WTC11 (cell line): ENCODE measurements around the gene SLC18A2. TPM values are rescaled to one million over a fixed set of nuclear protein-coding genes. Genes with fewer than 3 reads are reported as not detected.

Experiments
- ATAC-seq: fragments of 200-7000 bp; cut with Tn5 transposase; 2 replicates; pipeline ENCODE4 v1.10.0; 2021; ENCODE audit warnings: mild to moderate bottlenecking, moderate library complexity
- CTCF ChIA-PET: fragments of 300-600 bp; sonication (Branson Sonifier 250); formaldehyde crosslinking; loops from one replicate; lab custom pipeline; 2021; ENCODE audit warnings: antibody characterized with exemption; lab: Charles Lee
- POLR2A ChIA-PET: fragments of 350-600 bp; sonication (Branson Sonifier 250); formaldehyde crosslinking; loops from one replicate; lab custom pipeline; 2021; ENCODE audit warnings: antibody characterized with exemption; lab: Charles Lee
- DNase-seq: peaks from one replicate; pipeline ENCODE4 v3.0.0; 2021; ENCODE audit warnings: low spot score
- H3K27ac Mint-ChIP-seq: 2 replicates; pipeline ENCODE4 v1.8.0; 2021; ENCODE audit warnings: mixed read lengths
- H3K27me3 Mint-ChIP-seq: 2 replicates; pipeline ENCODE4 v1.8.0; 2021; ENCODE audit warnings: low read depth, mild to moderate bottlenecking, moderate library complexity, mixed read lengths
- H3K36me3 Mint-ChIP-seq: 2 replicates; pipeline ENCODE4 v1.8.0; 2021; ENCODE audit warnings: mixed read lengths
- H3K4me1 Mint-ChIP-seq: 2 replicates; pipeline ENCODE4 v1.8.0; 2022; ENCODE audit warnings: mixed read lengths
- H3K4me3 Mint-ChIP-seq: 2 replicates; pipeline ENCODE4 v1.8.0; 2021; ENCODE audit warnings: mild to moderate bottlenecking, moderate library complexity, mixed read lengths
- H3K9me3 Mint-ChIP-seq: 2 replicates; pipeline ENCODE4 v1.8.0; 2021; ENCODE audit warnings: mixed read lengths
- CREB1 ChIP-seq: sonication (generic); formaldehyde crosslinking; IDR thresholded peaks from 2 replicates; pipeline ENCODE4 v1.8.0; 2023; ENCODE audit warnings: mild to moderate bottlenecking, missing genetic modification reagents
- FOXP4 ChIP-seq: sonication (generic); formaldehyde crosslinking; IDR thresholded peaks from 2 replicates; pipeline ENCODE4 v1.8.0; 2022; ENCODE audit warnings: mild to moderate bottlenecking, missing genetic modification reagents
- JUN ChIP-seq: sonication (generic); formaldehyde crosslinking; IDR thresholded peaks from 2 replicates; pipeline ENCODE4 v1.8.0; 2023; ENCODE audit warnings: mild to moderate bottlenecking, missing genetic modification reagents
- MLX ChIP-seq: sonication (generic); formaldehyde crosslinking; IDR thresholded peaks from 2 replicates; pipeline ENCODE4 v1.8.1; 2023; ENCODE audit warnings: mild to moderate bottlenecking, missing genetic modification reagents, moderate library complexity
- NFATC4 ChIP-seq: fragments of 250-450 bp; sonication (Bioruptor Pico); IDR thresholded peaks from 2 replicates; pipeline ENCODE4 v1.9.0; 2021; ENCODE audit warnings: mild to moderate bottlenecking
- OVOL2 ChIP-seq: fragments of 250-450 bp; sonication (Bioruptor Pico); IDR thresholded peaks from 2 replicates; pipeline ENCODE4 v1.9.0; 2021; ENCODE audit warnings: mild to moderate bottlenecking, borderline replicate concordance
- PRDM15 ChIP-seq: sonication (generic); formaldehyde crosslinking; IDR thresholded peaks from 2 replicates; pipeline ENCODE4 v1.8.0; 2022; ENCODE audit warnings: missing genetic modification reagents
- RELA ChIP-seq: sonication (generic); formaldehyde crosslinking; IDR thresholded peaks from 2 replicates; pipeline ENCODE4 v1.8.1; 2022; ENCODE audit warnings: missing genetic modification reagents, mild to moderate bottlenecking, borderline replicate concordance
- TP53 ChIP-seq: sonication (generic); formaldehyde crosslinking; IDR thresholded peaks from 2 replicates; pipeline ENCODE4 v1.8.1; 2023; ENCODE audit warnings: mild to moderate bottlenecking, missing genetic modification reagents
- USF1 ChIP-seq: sonication (generic); formaldehyde crosslinking; IDR thresholded peaks from 2 replicates; pipeline ENCODE4 v1.8.0; 2022; ENCODE audit warnings: mild to moderate bottlenecking, missing genetic modification reagents
- ZBTB21 ChIP-seq: sonication (generic); formaldehyde crosslinking; IDR thresholded peaks from 2 replicates; pipeline ENCODE4 v1.8.1; 2023; ENCODE audit warnings: mild to moderate bottlenecking, missing genetic modification reagents, borderline replicate concordance
- total RNA-seq: library from RNA; stranded (reverse); gene quantifications from 3 replicates; pipeline ENCODE4 v1.2.3, GENCODE V29; 2021
- TF ChIP-seq, protein P1 (sequence below): sonication (generic); formaldehyde crosslinking; conservative IDR thresholded peaks from 2 replicates; pipeline ENCODE4 v1.8.1; 2023; ENCODE audit warnings: mild to moderate bottlenecking, low read depth, missing genetic modification reagents, moderate library complexity
- TF ChIP-seq, protein P2 (sequence below): fragments of 250-450 bp; sonication (Bioruptor Pico); IDR thresholded peaks from 2 replicates; pipeline ENCODE4 v1.9.0; 2021; ENCODE audit warnings: moderate library complexity, mild to moderate bottlenecking, inconsistent platforms, borderline replicate concordance
- TF ChIP-seq, protein P3 (sequence below): fragments of 200-600 bp; IDR thresholded peaks from 2 replicates; pipeline ENCODE4 v1.8.0; 2022; ENCODE audit warnings: antibody characterized with exemption
- TF ChIP-seq, protein P4 (sequence below): sonication (generic); formaldehyde crosslinking; IDR thresholded peaks from 2 replicates; pipeline ENCODE4 v1.8.1; 2023; ENCODE audit warnings: mild to moderate bottlenecking, moderate library complexity, missing genetic modification reagents
- TF ChIP-seq, protein P5 (sequence below): sonication (generic); formaldehyde crosslinking; IDR thresholded peaks from 2 replicates; pipeline ENCODE4 v1.8.1; 2022; ENCODE audit warnings: low read depth, missing genetic modification reagents, borderline replicate concordance

The SLC18A2 gene
- total RNA-seq, 1 experiment from 2014 or later: 5.9 TPM

DNA sequence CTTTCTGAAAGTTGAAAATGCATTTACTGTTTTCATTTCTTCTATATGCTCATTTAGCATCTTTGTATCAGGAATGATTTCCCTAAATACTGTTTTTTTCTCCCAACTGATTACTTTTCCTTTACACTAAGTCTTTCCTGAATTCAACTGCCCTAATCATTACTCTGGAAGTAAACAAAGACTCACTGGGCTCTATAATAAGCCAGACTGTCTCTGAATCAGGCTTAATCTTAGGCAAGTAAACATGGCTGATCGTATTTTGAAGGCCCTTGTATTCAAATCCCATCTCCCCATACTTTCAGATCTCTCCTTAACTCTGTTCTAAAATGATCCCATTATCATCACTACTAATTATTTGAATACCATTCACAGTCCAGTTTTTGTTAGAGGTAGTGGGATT, 72.7 kb downstream of the SLC18A2 start (continued):
- TF ChIP-seq JUN (CRISPR knock-in tag) (no peak), CREB1 (CRISPR knock-in tag) (no peak), NFATC4 (CRISPR knock-in tag) (no peak), RELA (CRISPR knock-in tag) (no peak), OVOL2 (CRISPR knock-in tag) (no peak)
- TF ChIP-seq, protein P1, sequence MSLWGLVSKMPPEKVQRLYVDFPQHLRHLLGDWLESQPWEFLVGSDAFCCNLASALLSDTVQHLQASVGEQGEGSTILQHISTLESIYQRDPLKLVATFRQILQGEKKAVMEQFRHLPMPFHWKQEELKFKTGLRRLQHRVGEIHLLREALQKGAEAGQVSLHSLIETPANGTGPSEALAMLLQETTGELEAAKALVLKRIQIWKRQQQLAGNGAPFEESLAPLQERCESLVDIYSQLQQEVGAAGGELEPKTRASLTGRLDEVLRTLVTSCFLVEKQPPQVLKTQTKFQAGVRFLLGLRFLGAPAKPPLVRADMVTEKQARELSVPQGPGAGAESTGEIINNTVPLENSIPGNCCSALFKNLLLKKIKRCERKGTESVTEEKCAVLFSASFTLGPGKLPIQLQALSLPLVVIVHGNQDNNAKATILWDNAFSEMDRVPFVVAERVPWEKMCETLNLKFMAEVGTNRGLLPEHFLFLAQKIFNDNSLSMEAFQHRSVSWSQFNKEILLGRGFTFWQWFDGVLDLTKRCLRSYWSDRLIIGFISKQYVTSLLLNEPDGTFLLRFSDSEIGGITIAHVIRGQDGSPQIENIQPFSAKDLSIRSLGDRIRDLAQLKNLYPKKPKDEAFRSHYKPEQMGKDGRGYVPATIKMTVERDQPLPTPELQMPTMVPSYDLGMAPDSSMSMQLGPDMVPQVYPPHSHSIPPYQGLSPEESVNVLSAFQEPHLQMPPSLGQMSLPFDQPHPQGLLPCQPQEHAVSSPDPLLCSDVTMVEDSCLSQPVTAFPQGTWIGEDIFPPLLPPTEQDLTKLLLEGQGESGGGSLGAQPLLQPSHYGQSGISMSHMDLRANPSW (CRISPR knock-in tag): no peak
- TF ChIP-seq, protein P2, sequence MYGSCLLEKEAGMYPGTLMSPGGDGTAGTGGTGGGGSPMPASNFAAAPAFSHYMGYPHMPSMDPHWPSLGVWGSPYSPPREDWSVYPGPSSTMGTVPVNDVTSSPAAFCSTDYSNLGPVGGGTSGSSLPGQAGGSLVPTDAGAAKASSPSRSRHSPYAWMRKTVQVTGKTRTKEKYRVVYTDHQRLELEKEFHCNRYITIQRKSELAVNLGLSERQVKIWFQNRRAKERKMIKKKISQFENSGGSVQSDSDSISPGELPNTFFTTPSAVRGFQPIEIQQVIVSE (CRISPR knock-in tag): no peak

GRCh38 chr10:117316701-117317100, 75.8 kb downstream of the SLC18A2 start:
- Mint-ChIP-seq H3K27ac (no peak overlapping the region), H3K9me3 (no peaks in the 10 kb centered on the region), H3K4me3 (no peak overlapping the region), H3K4me1 (peaks cover 4% of the 10 kb centered on the region), H3K27me3 (no peaks in the 10 kb centered on the region), H3K36me3 (no peaks in the 10 kb centered on the region)
- no peak for DNase-seq
- ATAC-seq: no peak
- ChIA-PET CTCF (interaction anchor here (1.9 to 4.6 kb wide), 2 partner anchors 90 to 100 kb away, joined by 5 to 119 read pairs; no protein-coding TSS in a partner anchor), POLR2A (no interaction called here)
- TF ChIP-seq MLX (CRISPR knock-in tag): no peak
- no peak for TF ChIP-seq PRDM15 (CRISPR knock-in tag)
- no peak for TF ChIP-seq FOXP4 (CRISPR knock-in tag)
- TF ChIP-seq USF1: no peak
- TF ChIP-seq, protein P3, sequence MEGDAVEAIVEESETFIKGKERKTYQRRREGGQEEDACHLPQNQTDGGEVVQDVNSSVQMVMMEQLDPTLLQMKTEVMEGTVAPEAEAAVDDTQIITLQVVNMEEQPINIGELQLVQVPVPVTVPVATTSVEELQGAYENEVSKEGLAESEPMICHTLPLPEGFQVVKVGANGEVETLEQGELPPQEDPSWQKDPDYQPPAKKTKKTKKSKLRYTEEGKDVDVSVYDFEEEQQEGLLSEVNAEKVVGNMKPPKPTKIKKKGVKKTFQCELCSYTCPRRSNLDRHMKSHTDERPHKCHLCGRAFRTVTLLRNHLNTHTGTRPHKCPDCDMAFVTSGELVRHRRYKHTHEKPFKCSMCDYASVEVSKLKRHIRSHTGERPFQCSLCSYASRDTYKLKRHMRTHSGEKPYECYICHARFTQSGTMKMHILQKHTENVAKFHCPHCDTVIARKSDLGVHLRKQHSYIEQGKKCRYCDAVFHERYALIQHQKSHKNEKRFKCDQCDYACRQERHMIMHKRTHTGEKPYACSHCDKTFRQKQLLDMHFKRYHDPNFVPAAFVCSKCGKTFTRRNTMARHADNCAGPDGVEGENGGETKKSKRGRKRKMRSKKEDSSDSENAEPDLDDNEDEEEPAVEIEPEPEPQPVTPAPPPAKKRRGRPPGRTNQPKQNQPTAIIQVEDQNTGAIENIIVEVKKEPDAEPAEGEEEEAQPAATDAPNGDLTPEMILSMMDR: no peak
- TF ChIP-seq, protein P4, sequence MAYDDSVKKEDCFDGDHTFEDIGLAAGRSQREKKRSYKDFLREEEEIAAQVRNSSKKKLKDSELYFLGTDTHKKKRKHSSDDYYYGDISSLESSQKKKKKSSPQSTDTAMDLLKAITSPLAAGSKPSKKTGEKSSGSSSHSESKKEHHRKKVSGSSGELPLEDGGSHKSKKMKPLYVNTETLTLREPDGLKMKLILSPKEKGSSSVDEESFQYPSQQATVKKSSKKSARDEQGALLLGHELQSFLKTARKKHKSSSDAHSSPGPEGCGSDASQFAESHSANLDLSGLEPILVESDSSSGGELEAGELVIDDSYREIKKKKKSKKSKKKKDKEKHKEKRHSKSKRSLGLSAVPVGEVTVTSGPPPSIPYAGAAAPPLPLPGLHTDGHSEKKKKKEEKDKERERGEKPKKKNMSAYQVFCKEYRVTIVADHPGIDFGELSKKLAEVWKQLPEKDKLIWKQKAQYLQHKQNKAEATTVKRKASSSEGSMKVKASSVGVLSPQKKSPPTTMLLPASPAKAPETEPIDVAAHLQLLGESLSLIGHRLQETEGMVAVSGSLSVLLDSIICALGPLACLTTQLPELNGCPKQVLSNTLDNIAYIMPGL (CRISPR knock-in tag): no peak
- TF ChIP-seq, protein P5, sequence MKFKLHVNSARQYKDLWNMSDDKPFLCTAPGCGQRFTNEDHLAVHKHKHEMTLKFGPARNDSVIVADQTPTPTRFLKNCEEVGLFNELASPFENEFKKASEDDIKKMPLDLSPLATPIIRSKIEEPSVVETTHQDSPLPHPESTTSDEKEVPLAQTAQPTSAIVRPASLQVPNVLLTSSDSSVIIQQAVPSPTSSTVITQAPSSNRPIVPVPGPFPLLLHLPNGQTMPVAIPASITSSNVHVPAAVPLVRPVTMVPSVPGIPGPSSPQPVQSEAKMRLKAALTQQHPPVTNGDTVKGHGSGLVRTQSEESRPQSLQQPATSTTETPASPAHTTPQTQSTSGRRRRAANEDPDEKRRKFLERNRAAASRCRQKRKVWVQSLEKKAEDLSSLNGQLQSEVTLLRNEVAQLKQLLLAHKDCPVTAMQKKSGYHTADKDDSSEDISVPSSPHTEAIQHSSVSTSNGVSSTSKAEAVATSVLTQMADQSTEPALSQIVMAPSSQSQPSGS: no peak
- no peak for TF ChIP-seq TP53
- no peak for TF ChIP-seq ZBTB21 (CRISPR knock-in tag)
